ENCODE results near the gene S100A16.

Gene S100A16

GRCh38 chr1:153636312-153636711 lies 23.4 kb upstream of the S100A16 start:
- intact Hi-C loops (cut with DNase I; ENCODE audit: low total_unique reads): no loop called here
- Histone ChIP-seq H3K27me3 (no peaks in the 10 kb centered on the region), H3K27ac (peak overlapping the region in 1 of 2 donors; percentile 98), H3K4me1 (peaks cover 0 to 53% (median 27%) of the 10 kb centered on the region in 4 donors), H3K36me3 (peaks cover 52 to 53% (median 52%) of the 10 kb centered on the region in 3 donors), H3K4me3 (no peak overlapping the region), H3K9me3 (no peaks in the 10 kb centered on the region)
- DNase-seq: no peak
- TF ChIP-seq CTCF (IDR thresholded peaks at IDR 0.05): no peak

DNA sequence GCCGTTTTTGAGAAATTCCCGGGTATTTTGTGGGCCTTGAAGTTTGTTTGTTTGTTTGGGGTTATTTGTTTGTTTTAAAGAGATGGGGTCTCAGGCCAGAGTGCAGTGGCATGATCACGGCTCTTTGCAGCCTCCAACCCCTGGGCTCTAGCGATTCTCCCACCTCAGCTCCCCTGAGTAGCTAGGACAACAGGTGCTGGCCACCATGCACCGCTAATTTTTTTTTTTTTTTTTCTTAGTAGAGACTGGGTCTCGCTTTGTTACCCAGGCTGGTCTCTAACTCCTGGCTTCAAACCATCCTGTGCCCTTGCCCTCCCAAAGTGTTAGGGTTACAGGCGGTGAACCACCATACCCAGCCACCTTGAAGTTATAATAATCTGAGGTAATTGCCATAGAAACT lies 22.9 kb upstream of the S100A16 start:
- Histone ChIP-seq H3K4me1 (peaks cover 0 to 52% (median 27%) of the 10 kb centered on the region in 4 donors), H3K36me3 (peaks cover 47 to 49% (median 48%) of the 10 kb centered on the region in 3 donors), H3K9me3 (no peaks in the 10 kb centered on the region), H3K27me3 (no peaks in the 10 kb centered on the region), H3K4me3 (peak overlapping the region in 1 of 2 donors; percentile 89), H3K27ac (peak overlapping the region; percentile 98 to 100)
- intact Hi-C loops (cut with DNase I; ENCODE audit: low total_unique reads): no loop called here
- TF ChIP-seq CTCF (IDR thresholded peaks at IDR 0.05): no peak
- no peak for DNase-seq

DNA sequence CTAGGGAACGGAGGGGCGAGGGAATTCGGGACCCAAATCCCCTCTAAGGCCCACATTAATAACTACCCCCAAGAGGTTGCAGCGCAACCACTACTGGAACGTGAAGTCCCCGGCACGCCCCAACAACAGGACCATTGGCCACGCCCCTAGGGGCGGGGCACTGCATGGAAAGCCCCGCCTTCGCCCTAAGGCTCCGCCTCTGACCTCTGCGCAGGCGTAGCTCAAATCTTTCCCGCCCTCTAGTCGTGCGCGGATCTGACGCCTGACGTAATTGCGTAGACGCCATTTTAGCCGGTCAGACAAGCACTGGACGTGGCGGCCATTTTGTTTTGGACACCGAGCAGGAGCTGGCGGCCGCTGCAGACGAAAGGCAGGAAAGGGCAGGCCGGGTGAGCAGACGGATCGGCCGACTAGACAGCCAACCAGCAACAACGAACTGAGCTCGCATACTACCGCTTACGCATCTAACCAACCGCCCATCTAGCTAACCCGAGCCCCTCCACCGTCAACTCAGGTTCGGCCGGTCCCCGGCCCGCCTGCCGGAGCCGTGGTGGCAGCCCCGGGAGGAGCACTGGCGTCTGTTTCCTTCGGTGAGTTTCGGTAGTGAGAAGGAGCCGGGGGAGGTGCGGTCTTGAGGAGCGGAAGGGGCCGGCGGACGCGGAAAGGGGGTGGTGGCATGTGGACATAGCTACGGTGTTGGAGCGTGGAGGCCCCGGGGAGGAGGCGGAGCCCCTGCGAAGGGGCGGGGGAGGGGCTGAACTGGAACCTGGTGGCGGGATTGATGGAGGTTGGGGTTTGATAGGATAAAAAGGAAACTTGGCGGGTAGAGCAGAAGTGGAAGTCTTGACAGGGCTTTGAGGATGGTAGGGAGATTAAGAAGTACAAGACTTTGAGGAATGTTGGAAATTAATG lies 21.1 kb upstream of the S100A16 start, which contains the start of gene CHTOP:
Gene CHTOP, plus strand, starts transcription at position 313 of the 912 bp plus-strand sequence. CDS start 2,523 bp downstream, outside the sequence.
- DNase-seq: peak; percentile 99
- H3K27ac ChIP-seq: peak within 1 kb of the TSS; percentile 98 to 100
- intact Hi-C loops (cut with DNase I; ENCODE audit: low total_unique reads): no loop called here
- H3K4me1 ChIP-seq: peaks cover 0 to 60% (median 41%) of the 10 kb centered on the region in 4 donors
- H3K27me3 ChIP-seq: no peaks in the 10 kb centered on the region
- peak within 1 kb of the TSS; percentile 79 to 89 for H3K4me3 ChIP-seq
- peak; percentile 8 to 58 for TF ChIP-seq CTCF (IDR thresholded peaks at IDR 0.05)
- H3K9me3 ChIP-seq: no peaks in the 10 kb centered on the region
- H3K36me3 ChIP-seq: peaks cover 29 to 30% (median 29%) of the 10 kb centered on the region in 3 donors

DNA sequence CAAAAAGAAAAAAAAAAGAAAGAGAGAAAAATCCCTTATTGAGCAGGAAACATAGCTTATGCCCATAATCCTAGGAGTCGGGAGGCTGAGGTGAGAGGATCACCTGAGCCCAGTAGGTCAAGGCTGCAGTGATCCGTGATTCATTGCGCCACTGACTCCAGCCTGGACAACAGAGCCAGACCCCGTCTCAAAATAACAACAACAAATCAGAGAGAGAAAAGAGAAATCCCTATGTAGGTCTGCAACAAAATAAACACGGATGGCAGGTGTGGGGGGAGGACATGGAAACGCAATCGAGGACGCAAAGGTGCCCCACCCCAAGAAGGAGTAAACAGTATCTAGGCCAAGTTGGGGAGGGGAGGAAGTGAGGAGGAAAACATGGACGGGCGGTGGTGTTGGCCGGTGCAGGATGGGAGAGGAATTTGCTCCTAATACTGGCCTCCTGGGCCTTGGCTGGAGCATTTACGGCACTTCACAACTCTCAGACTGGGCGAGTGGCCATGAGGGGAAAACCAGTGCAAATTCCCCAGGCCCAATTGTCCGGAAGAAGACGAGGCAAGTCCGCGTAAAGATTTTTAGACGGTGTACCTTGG lies 20.3 kb upstream of the S100A16 start:
- peak overlapping the region; percentile 98 to 100 for H3K27ac ChIP-seq
- intact Hi-C loops (cut with DNase I; ENCODE audit: low total_unique reads): no loop called here
- H3K36me3 ChIP-seq: peaks cover 21 to 22% (median 22%) of the 10 kb centered on the region in 3 donors
- peak overlapping the region; percentile 79 to 89 for H3K4me3 ChIP-seq
- no peak for DNase-seq
- H3K4me1 ChIP-seq: peaks cover 0 to 64% (median 43%) of the 10 kb centered on the region in 4 donors
- H3K9me3 ChIP-seq: no peaks in the 10 kb centered on the region
- H3K27me3 ChIP-seq: no peaks in the 10 kb centered on the region
- TF ChIP-seq CTCF (IDR thresholded peaks at IDR 0.05): no peak

DNA sequence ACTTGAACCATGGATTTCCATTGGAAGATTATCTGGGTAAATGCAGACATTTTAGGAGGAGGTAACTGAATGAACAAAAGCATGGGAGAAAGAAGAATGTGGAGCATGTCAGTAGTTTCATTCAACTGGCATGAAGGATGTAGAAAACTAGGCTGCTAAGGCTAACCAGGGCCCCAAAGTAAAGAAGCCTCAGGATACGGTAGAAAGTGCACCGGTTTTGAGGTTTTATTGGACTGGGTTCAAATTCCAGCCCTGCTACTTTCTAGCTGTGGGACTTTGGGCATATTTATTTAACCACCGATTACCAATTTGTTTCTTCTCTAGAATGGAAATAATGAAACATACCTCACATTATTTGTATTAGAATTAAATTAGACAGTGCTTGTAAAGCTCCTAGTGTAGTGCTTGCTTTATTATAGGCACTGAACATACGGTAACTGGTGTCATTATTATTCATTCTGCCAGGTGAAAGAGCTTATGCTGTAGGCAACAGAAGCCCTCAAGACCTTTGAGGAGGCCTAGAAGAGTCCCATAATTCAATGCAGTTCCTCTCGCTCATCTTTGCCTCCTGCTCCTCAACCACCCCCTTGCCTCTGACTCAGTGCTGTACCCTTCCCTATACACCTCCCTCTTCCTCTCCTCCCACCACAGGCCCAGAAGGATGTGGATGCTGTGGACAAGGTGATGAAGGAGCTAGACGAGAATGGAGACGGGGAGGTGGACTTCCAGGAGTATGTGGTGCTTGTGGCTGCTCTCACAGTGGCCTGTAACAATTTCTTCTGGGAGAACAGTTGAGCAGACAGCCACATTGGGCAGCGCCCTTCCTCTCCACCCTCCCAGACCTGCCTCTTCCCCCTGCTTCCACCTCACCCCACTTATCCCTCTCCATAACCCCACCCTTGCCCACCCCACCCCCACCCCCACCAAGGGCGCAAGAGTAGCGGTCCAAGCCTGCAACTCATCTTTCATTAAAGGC lies 18.4 kb upstream of the S100A16 start:
- Histone ChIP-seq H3K27me3 (no peaks in the 10 kb centered on the region), H3K4me1 (peaks cover 0 to 67% (median 44%) of the 10 kb centered on the region in 4 donors), H3K4me3 (no peak overlapping the region), H3K36me3 (peaks cover 2 to 3% (median 3%) of the 10 kb centered on the region in 3 donors), H3K9me3 (no peaks in the 10 kb centered on the region), H3K27ac (peak overlapping the region in 1 of 2 donors; percentile 89)
- no peak for DNase-seq
- intact Hi-C loops (cut with DNase I; ENCODE audit: low total_unique reads): no loop called here
- no peak for TF ChIP-seq CTCF (IDR thresholded peaks at IDR 0.05)
